H1 (cell line): ENCODE results near the gene RNASE1. TPM values are rescaled to one million over a fixed set of nuclear protein-coding genes. Genes with fewer than 3 reads are reported as not detected.

Experiments used
- ASH2L ChIP-seq: fragments of 200-600, 300-600 bp; sonication (generic); IDR thresholded peaks from one replicate; pipeline ENCODE4 v1.7.1; 2017; ENCODE audit warnings: low read length
- BRCA1 ChIP-seq: IDR thresholded peaks from 2 replicates; pipeline ENCODE4 v1.6.1; 2012; ENCODE audit warnings: low read depth, low read length, improper control_type of control experiment
- EP300 ChIP-seq, 2 experiments: IDR thresholded peaks; 1 replicate in 1 of 2; 2 replicates in 1 of 2; pipeline ENCODE4 v1.6.1; 2011 to 2012; ENCODE audit warnings: low read depth in 2 of 2, low read length in 2 of 2, mild to moderate bottlenecking in 2 of 2, borderline replicate concordance in 1 of 2, inconsistent platforms in 1 of 2, moderate library complexity in 1 of 2
- SRF ChIP-seq: IDR thresholded peaks from 2 replicates; pipeline ENCODE4 v1.6.1; 2011; ENCODE audit warnings: mild to moderate bottlenecking, low read depth, low read length, moderate library complexity
- polyA plus RNA-seq, 7 experiments: library from polyadenylated mRNA; depleted of rRNA in 3 of 7; stranded (reverse) in 5 of 7; unstranded in 2 of 7; fragments of >200 nt in 5 of 7; fragments of 200-250 nt in 2 of 7; gene quantifications; 1 replicate in 5 of 7; 2 replicates in 1 of 7; 4 replicates in 1 of 7; pipeline versions ENCODE4 v1.2.1 to v1.2.3, GENCODE V29; 2011 to 2013; ENCODE audit warnings: missing spikeins in 2 of 7, mixed read lengths in 2 of 7
- total RNA-seq: library from RNA; stranded (reverse); fragmentation: NEBNext Ultra II Directional; extraction: Animal tissue kit (Norgen Biotek cat#: 25700); gene quantifications from 2 replicates; pipeline ENCODE4 v1.2.1, GENCODE V29; 2021

Gene RNASE1
- total and polyA plus RNA-seq, 2 of the 8 experiments (the other 6 are each of a cell fraction or from before 2014, with no cell fraction given) = 2.2 to 13.4 TPM

GRCh38 chr14:20754308-20754707, 48.3 kb downstream of the RNASE1 start (continued):
- TF ChIP-seq BRCA1 = no peak
- no peak for TF ChIP-seq EP300 (IDR thresholded peaks at IDR 0.05; ENCODE audit: borderline replicate concordance in 1 of 2, low read depth in 2 of 2, low read length in 2 of 2)
- no peak for TF ChIP-seq SRF
- no peak for TF ChIP-seq ASH2L
